Measurements from ENCODE around the gene SPATA9. TPM values are rescaled to one million over a fixed set of nuclear protein-coding genes. Genes with fewer than 3 reads are reported as not detected.
A peak's percentile ranks its signal among the peaks of the same experiment; 100 is the strongest.

The SPATA9 gene
- total RNA-seq, 1 donor from 2014 or later = 1.0 TPM

GRCh38 chr5:95623706-95624105 is 59.1 kb downstream of the SPATA9 start:
- H3K9me3 Mint-ChIP-seq = peaks cover 5% of the 10 kb centered on the region
- H3K4me1 Mint-ChIP-seq = peaks cover 13% of the 10 kb centered on the region
- peaks cover 53% of the 10 kb centered on the region for H3K27me3 Mint-ChIP-seq (ENCODE audit: low read depth)
- no peaks in the 10 kb centered on the region for H3K36me3 Mint-ChIP-seq (ENCODE audit: low read depth)
- no peak for DNase-seq (ENCODE audit: low read depth, low spot score)
- no peak overlapping the region for H3K4me3 Mint-ChIP-seq
- TF ChIP-seq CTCF (conservative IDR thresholded peaks at IDR 0.05) = no peak
- no peak overlapping the region for H3K27ac Mint-ChIP-seq (ENCODE audit: unreplicated experiment)

GRCh38 chr5:95621839-95622629 is 60.8 kb downstream of the SPATA9 start:
- peaks cover 64% of the 10 kb centered on the region for H3K27me3 Mint-ChIP-seq (ENCODE audit: low read depth)
- H3K36me3 Mint-ChIP-seq (ENCODE audit: low read depth) = peaks cover 2% of the 10 kb centered on the region
- H3K9me3 Mint-ChIP-seq = no peaks in the 10 kb centered on the region
- TF ChIP-seq CTCF (conservative IDR thresholded peaks at IDR 0.05) = no peak
- no peak for DNase-seq (ENCODE audit: low read depth, low spot score)
- H3K4me3 Mint-ChIP-seq = peak overlapping the region; percentile 86
- no peak overlapping the region for H3K27ac Mint-ChIP-seq (ENCODE audit: unreplicated experiment)
- peaks cover 13% of the 10 kb centered on the region for H3K4me1 Mint-ChIP-seq

- Mint-ChIP-seq H3K27ac (ENCODE audit: unreplicated experiment) (no peak overlapping the region), H3K4me1 (peaks cover 13% of the 10 kb centered on the region), H3K4me3 (peak overlapping the region; percentile 86), H3K27me3 (ENCODE audit: low read depth) (peaks cover 63% of the 10 kb centered on the region), H3K9me3 (no peaks in the 10 kb centered on the region), H3K36me3 (ENCODE audit: low read depth) (peaks cover 2% of the 10 kb centered on the region)
- peak; percentile 41 for DNase-seq (ENCODE audit: low read depth, low spot score)
- no peak for TF ChIP-seq CTCF (conservative IDR thresholded peaks at IDR 0.05)
Measured at GRCh38 chr5:95620870-95621838, 61.6 kb downstream of the SPATA9 start.

GRCh38 chr5:95620030-95620869 is 62.5 kb downstream of the SPATA9 start, which contains the start of gene GPR150:
Gene GPR150 (plus strand): TSS chr5:95620087. CDS start chr5:95620276, 189 bp downstream.
- Mint-ChIP-seq H3K27me3 (ENCODE audit: low read depth) (peaks cover 60% of the 10 kb centered on the region), H3K9me3 (no peaks in the 10 kb centered on the region), H3K36me3 (ENCODE audit: low read depth) (peaks cover 2% of the 10 kb centered on the region), H3K27ac (ENCODE audit: unreplicated experiment) (no peak within 1 kb of the TSS), H3K4me3 (peak within 1 kb of the TSS; percentile 78), H3K4me1 (peaks cover 13% of the 10 kb centered on the region)
- peak; percentile 34 for TF ChIP-seq CTCF (conservative IDR thresholded peaks at IDR 0.05)
- DNase-seq (ENCODE audit: low read depth, low spot score) = peak; percentile 40
